LNCaP clone FGC (cell line): ENCODE data around the gene PKN3.

ENCODE experiments used
- DNase-seq: peaks from one replicate; pipeline ENCODE4 v3.0.0-alpha.2; 2011; ENCODE audit warnings: low read depth
- H3K4me3 ChIP-seq: 2 replicates; pipeline ENCODE4 v1.5.1; 2011; ENCODE audit warnings: mild to moderate bottlenecking, low read depth, low read length, control low read depth
- TF ChIP-seq, protein P1 (sequence below): IDR thresholded peaks from 2 replicates; pipeline ENCODE4 v1.5.1; 2012; ENCODE audit warnings: mild to moderate bottlenecking; ENCODE audit not compliant: control insufficient read depth, insufficient read depth; ENCODE audit errors: extremely low read depth

PKN3 gene

DNA sequence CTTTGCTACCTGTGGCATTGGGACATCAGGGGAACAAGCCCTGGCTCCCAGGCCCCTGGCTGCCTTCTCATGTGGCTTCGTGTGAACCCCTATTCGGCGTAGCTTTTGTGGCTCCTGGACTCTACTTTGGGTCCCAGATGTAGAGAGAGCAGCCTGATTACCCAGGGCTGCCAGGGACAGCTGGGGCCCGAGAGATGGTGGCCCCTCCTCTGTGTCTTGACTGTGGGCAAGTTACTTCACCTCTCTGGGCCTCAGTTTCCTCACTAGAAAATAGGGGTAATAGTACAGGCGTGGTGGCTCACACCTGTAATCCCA is 2.0 kb downstream of the PKN3 start:
- DNase-seq, result no peak
- TF ChIP-seq, protein P1, sequence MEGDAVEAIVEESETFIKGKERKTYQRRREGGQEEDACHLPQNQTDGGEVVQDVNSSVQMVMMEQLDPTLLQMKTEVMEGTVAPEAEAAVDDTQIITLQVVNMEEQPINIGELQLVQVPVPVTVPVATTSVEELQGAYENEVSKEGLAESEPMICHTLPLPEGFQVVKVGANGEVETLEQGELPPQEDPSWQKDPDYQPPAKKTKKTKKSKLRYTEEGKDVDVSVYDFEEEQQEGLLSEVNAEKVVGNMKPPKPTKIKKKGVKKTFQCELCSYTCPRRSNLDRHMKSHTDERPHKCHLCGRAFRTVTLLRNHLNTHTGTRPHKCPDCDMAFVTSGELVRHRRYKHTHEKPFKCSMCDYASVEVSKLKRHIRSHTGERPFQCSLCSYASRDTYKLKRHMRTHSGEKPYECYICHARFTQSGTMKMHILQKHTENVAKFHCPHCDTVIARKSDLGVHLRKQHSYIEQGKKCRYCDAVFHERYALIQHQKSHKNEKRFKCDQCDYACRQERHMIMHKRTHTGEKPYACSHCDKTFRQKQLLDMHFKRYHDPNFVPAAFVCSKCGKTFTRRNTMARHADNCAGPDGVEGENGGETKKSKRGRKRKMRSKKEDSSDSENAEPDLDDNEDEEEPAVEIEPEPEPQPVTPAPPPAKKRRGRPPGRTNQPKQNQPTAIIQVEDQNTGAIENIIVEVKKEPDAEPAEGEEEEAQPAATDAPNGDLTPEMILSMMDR, result no peak
- no peak overlapping the region for H3K4me3 ChIP-seq

DNA sequence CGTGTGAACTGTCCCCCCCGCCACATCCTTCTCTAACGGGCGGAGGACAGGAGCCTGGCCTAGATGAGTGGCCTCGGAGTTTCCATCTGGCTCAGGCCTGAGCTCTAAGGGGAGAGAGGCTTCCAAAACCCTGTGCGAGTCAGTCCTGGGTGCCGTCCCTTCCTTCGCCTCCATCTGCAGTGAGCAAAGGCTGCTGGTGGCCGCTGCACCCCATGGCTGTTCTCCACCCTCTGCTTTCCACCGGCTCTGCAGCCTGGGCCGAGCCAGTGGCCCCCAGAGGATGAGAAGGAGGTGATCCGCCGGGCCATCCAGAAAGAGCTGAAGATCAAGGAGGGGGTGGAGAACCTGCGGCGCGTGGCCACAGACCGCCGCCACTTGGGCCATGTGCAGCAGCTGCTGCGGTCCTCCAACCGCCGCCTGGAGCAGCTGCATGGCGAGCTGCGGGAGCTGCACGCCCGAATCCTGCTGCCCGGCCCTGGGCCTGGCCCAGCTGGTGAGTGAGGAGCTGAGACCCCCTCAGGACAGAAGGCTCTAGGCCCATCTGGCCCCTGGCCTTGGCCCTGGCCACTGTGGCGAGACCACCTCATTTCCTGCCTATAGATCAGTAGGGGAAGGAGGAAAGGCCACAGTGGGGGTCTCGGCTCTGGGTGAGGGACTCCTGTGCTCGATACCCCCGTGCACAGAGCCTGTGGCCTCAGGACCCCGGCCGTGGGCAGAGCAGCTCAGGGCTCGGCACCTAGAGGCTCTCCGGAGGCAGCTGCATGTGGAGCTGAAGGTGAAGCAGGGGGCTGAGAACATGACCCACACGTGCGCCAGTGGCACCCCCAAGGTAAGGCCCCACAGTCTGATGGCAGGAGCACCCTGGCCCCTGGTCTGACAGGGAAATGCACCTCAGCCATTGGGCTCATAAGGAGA is 3.0 kb downstream of the PKN3 start:
- H3K4me3 ChIP-seq, result no peak overlapping the region
- TF ChIP-seq, protein P1, result no peak
- no peak for DNase-seq

DNA sequence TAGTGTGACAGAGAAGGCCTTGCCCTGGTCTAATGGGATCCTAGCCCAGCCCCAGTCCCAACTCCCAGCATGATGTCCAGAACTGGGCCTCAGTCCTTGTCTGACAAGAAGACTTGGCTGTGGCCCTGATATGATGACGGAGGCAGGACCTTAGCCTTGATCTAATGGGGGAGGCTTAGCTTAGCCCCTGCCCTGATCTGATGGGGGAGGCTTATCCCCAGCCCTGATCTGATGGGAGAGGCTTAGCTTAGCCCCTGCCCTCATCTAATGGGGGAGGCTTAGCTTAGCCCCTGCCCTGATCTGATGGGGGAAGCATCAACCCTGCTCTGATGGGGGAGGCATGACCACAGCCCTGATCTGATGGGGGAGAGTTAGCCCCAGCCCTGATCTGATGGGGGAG is 3.7 kb downstream of the PKN3 start:
- no peak for DNase-seq
- H3K4me3 ChIP-seq, result no peak overlapping the region
- TF ChIP-seq, protein P1, result no peak

DNA sequence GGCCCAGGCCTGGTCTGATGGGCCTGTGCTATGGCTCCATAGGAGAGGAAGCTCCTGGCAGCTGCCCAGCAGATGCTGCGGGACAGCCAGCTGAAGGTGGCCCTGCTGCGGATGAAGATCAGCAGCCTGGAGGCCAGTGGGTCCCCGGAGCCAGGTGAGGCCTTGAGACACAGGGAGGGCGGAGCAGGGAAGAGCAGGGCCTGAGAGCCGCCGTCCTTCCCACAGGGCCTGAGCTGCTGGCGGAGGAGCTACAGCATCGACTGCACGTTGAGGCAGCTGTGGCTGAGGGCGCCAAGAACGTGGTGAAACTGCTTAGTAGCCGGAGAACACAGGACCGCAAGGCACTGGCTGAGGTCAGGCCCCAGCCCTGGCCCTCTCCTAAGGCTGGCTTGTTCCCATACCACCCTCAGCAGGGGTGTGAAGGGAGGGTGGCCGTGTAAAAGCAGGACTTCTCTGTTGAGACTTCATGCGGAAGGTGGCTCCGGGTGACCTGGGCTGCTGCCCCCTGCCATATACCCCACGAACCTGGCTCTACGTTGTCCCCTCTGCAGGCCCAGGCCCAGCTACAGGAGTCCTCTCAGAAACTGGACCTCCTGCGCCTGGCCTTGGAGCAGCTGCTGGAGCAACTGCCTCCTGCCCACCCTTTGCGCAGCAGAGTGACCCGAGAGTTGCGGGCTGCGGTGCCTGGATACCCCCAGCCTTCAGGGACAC is 4.5 kb downstream of the PKN3 start:
- no peak for DNase-seq
- no peak overlapping the region for H3K4me3 ChIP-seq
- TF ChIP-seq, protein P1, result no peak

DNA sequence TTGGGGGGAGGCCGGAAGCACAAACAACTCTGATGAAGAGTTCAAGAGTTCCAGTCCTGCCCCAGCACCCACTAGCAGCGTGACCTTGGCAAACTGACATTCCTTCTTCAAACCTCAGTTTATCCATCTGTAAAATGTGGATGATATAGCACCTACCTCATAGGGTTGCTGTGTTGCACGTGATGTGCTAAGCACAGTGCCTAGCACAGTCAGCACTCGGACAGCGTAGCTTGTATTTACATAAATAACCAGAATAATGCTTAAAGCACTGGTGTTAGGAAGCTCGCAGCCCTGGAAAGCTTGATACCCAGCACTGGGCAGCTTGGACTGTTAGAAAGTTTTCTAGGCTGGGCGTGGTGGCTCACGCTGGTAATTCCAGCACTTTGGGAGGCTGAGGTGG is 5.1 kb downstream of the PKN3 start:
- TF ChIP-seq, protein P1, result no peak
- H3K4me3 ChIP-seq, result no peak overlapping the region
- no peak for DNase-seq

DNA sequence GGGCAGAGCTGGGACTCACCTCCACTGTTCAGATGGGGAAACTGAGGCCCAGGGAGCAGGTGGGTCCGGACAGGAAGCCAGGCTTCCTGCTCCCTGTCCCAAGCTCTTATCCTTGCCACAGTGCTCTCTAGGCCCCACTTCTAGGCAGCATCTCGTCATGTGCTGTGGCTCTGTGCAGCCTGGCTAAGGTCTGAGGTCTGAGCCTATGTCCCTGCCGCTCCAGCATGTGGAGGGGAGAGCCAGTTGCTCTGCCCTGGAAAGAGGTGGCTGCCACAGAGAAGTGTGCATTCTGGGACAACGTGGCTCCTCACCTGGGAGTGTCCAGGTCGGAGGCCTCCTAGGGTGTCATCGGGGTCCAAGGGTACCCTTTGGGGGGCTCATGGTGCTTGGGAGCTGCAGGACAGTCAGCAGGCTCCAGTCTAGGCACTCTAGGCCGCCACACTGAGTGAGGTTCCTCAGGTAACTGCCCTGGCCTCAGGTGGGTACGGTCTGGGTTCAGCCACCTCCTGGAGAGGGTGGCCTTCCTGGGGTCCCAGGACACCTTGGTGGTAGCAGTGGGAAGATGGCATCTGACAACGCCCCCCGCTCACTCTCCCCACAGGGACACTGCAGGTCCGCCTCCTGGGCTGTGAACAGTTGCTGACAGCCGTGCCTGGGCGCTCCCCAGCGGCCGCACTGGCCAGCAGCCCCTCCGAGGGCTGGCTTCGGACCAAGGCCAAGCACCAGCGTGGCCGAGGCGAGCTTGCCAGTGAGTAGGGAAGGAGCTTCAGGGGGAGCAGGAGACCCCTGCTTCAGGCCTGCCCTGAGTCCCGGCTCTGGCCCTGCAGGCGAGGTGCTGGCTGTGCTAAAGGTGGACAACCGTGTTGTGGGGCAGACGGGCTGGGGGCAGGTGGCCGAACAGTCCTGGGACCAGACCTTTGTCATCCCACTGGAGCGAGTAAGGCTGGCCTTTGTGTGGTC is 10.4 kb downstream of the PKN3 start:
- H3K4me3 ChIP-seq, result no peak overlapping the region
- TF ChIP-seq, protein P1, result no peak
- DNase-seq, result no peak
